BE2C (cell line): ENCODE measurements around the gene AHCTF1.

ENCODE experiments used
- DNase-seq: peaks from one replicate; pipeline ENCODE4 v3.0.0-alpha.2; 2020
- H3K27me3 ChIP-seq: fragments of 250-450 bp; sonication (Bioruptor Pico); 2 replicates; pipeline ENCODE4 v1.5.1; 2020; ENCODE audit warnings: mild to moderate bottlenecking
- H3K36me3 ChIP-seq: fragments of 250-450 bp; sonication (Bioruptor Pico); 2 replicates; pipeline ENCODE4 v1.5.1; 2020; ENCODE audit warnings: mild to moderate bottlenecking
- H3K4me1 ChIP-seq: fragments of 250-450 bp; sonication (Bioruptor Pico); 2 replicates; pipeline ENCODE4 v1.5.1; 2020
- H3K4me3 ChIP-seq: 2 replicates; pipeline ENCODE4 v1.5.1; 2011; ENCODE audit warnings: low read depth, low read length
- H3K9me3 ChIP-seq: fragments of 250-450 bp; sonication (Bioruptor Pico); 2 replicates; pipeline ENCODE4 v1.5.1; 2020
- CTCF ChIP-seq: IDR thresholded peaks from 2 replicates; pipeline ENCODE4 v1.5.1; 2012; ENCODE audit warnings: mild to moderate bottlenecking, low read depth, low read length

The AHCTF1 gene

DNA sequence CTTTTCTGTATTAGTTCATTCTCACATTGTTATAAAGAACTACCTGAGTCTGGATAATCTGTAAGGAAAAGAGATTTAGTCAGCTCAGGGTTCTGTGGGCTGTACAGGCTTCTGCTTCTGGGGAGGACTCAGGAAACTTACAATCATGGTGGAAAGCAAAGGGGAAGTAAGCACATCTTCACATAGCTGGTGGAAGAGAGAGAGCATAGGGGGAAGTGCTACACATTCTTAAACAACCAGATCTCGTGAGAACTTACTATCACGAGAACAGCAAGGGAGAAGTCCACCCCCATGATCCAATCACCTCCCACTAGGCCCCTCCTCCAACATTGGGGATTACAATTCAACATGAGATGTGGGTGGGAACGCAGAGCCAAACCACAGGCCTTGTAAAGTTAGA lies 37.9 kb upstream of the AHCTF1 start:
- no peaks in the 10 kb centered on the region for H3K4me1 ChIP-seq
- no peak for TF ChIP-seq CTCF
- no peak for DNase-seq
- H3K4me3 ChIP-seq: no peak overlapping the region
- H3K9me3 ChIP-seq: peaks cover under 1% of the 10 kb centered on the region; the same call in 1 of the 2 replicates
- no peaks in the 10 kb centered on the region for H3K27me3 ChIP-seq
- peaks cover 5% of the 10 kb centered on the region for H3K36me3 ChIP-seq

DNA sequence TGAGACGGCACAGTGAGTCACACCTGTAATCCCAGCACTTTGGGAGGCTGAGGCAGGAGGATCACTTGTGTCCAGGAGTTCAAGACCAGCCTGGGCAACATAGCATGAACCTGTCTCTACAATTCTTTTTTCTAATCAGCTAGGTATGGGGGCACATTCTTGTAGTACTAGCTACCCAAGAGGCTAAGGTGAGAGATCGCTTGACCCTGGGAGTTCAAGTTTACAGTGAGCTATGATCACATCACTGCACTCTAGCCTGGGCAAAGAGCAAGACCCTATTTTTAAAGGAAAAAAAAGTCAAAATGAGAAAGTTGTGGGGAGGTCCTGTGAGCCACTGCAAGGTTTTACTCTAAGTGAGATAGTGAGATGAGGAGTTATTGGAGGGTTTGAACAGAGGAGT lies 34.8 kb upstream of the AHCTF1 start:
- no peaks in the 10 kb centered on the region for H3K4me1 ChIP-seq
- H3K27me3 ChIP-seq: no peaks in the 10 kb centered on the region
- TF ChIP-seq CTCF: no peak
- no peaks in the 10 kb centered on the region for H3K9me3 ChIP-seq
- H3K4me3 ChIP-seq: no peak overlapping the region
- peaks cover 13% of the 10 kb centered on the region for H3K36me3 ChIP-seq
- DNase-seq: no peak

DNA sequence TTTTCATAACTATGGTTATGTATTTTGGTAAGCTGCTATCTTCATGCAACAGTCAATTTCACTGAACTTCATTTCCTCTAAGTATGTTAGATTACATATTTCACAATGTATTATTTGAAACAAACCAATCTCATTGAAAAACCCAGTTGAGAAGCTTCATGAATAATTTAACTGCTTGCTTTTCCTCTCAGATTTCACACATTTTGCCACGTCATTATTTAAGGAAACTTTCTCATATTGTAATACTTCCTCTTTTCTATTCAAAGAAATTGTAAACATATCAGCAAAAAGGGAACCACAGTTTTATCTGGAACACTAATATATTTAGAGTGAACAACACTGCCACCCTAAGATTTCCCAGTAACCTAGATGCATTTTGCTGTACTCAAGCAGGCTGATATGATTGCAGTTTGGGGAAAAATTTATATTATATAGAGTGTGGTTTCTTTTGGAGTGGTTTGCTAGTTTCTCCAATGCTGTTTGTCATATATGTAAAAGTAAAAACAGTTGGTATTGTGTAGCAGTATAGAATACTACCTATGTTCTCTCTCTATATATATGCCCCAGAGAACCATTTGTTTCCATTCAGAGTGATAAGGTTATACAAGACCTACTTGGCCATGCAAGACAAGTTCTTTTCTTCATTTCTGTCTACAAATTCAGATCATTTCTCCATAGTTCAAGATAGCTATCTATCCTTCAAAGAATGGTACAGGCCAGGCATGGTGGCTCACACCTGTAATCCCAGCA lies 28.4 kb upstream of the AHCTF1 start:
- Histone ChIP-seq H3K27me3 (no peaks in the 10 kb centered on the region), H3K36me3 (peaks cover 8% of the 10 kb centered on the region), H3K4me1 (no peaks in the 10 kb centered on the region), H3K4me3 (no peak overlapping the region), H3K9me3 (no peaks in the 10 kb centered on the region)
- no peak for TF ChIP-seq CTCF
- DNase-seq: no peak

GRCh38 chr1:246954126-246954525 lies 22.4 kb upstream of the AHCTF1 start:
- Histone ChIP-seq H3K27me3 (no peaks in the 10 kb centered on the region), H3K36me3 (no peaks in the 10 kb centered on the region), H3K4me3 (no peak overlapping the region), H3K4me1 (no peaks in the 10 kb centered on the region), H3K9me3 (no peaks in the 10 kb centered on the region)
- no peak for DNase-seq
- no peak for TF ChIP-seq CTCF

- TF ChIP-seq CTCF: no peak
- no peak for DNase-seq
- H3K27me3 ChIP-seq: no peaks in the 10 kb centered on the region
- H3K36me3 ChIP-seq: no peaks in the 10 kb centered on the region
- no peak overlapping the region for H3K4me3 ChIP-seq
- no peaks in the 10 kb centered on the region for H3K9me3 ChIP-seq
- H3K4me1 ChIP-seq: no peaks in the 10 kb centered on the region
Observed at GRCh38 chr1:246951413-246951812, 19.7 kb upstream of the AHCTF1 start.

DNA sequence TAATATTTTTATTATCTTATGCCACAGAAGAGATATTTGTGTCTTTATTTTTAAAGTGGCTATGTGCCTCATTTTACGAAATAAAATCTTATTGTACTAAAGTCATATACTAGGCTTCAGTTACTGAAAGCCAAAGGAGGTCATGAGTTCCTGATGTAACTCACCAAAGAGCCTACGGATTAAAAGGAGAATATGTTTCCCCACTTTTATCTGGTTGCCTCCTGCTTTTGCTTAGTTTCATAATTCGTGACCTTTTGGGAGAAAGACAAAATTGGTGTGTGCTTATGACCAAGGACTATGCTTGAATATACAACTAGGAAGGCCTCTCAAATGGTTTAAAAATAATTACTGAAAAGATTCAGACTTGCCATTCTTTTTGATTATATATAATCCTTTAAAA lies 18.2 kb upstream of the AHCTF1 start:
- no peaks in the 10 kb centered on the region for H3K4me1 ChIP-seq
- H3K27me3 ChIP-seq: no peaks in the 10 kb centered on the region
- no peaks in the 10 kb centered on the region for H3K36me3 ChIP-seq
- no peak for DNase-seq
- H3K9me3 ChIP-seq: no peaks in the 10 kb centered on the region
- H3K4me3 ChIP-seq: no peak overlapping the region
- no peak for TF ChIP-seq CTCF
